H9 (cell line): ENCODE measurements around the gene ADRB1. TPM values are rescaled to one million over a fixed set of nuclear protein-coding genes. Genes with fewer than 3 reads are reported as not detected.

ENCODE experiments used
- DNase-seq: peaks from one replicate; pipeline ENCODE4 v3.0.0-alpha.2; 2017
- H2AFZ ChIP-seq: one replicate; pipeline ENCODE4 v1.6.1; 2013; ENCODE audit warnings: mild to moderate bottlenecking, low read length, control low read depth, moderate library complexity
- H2AK5ac ChIP-seq: 2 replicates; pipeline ENCODE4 v1.6.1; 2013; ENCODE audit warnings: low read length, control low read depth, mixed read lengths; ENCODE audit not compliant: insufficient read length
- H2BK120ac ChIP-seq: one replicate; pipeline ENCODE4 v1.6.1; 2013; ENCODE audit warnings: low read depth, mild to moderate bottlenecking, low read length, control low read depth, inconsistent platforms; ENCODE audit not compliant: poor library complexity, severe bottlenecking
- H2BK12ac ChIP-seq: 2 replicates; pipeline ENCODE4 v1.6.1; 2013; ENCODE audit warnings: low read length, control low read depth, mixed read lengths, low read depth; ENCODE audit not compliant: insufficient read length
- H2BK15ac ChIP-seq: 2 replicates; pipeline ENCODE4 v1.6.1; 2013; ENCODE audit warnings: low read depth, low read length, control low read depth
- H2BK20ac ChIP-seq: one replicate; pipeline ENCODE4 v1.6.1; 2013; ENCODE audit warnings: low read depth, mild to moderate bottlenecking, low read length, control low read depth, inconsistent platforms; ENCODE audit not compliant: poor library complexity, severe bottlenecking
- H2BK5ac ChIP-seq: 2 replicates; pipeline ENCODE4 v1.6.1; 2013; ENCODE audit warnings: low read length, control low read depth, mixed read lengths; ENCODE audit not compliant: insufficient read length
- H3K14ac ChIP-seq: 2 replicates; pipeline ENCODE4 v1.6.1; 2013; ENCODE audit warnings: low read length, control low read depth; ENCODE audit not compliant: insufficient read depth
- H3K18ac ChIP-seq: 2 replicates; pipeline ENCODE4 v1.6.1; 2013; ENCODE audit warnings: low read depth, mild to moderate bottlenecking, mixed read lengths, low read length, control low read depth; ENCODE audit not compliant: insufficient read length
- H3K23ac ChIP-seq: 2 replicates; pipeline ENCODE4 v1.6.1; 2013; ENCODE audit warnings: low read length, control low read depth, mixed read lengths, low read depth; ENCODE audit not compliant: insufficient read length
- H3K23me2 ChIP-seq: 2 replicates; pipeline ENCODE4 v1.6.1; 2013; ENCODE audit warnings: low read depth, mild to moderate bottlenecking, mixed read lengths, low read length, control low read depth; ENCODE audit not compliant: insufficient read length, poor library complexity, severe bottlenecking
- H3K27ac ChIP-seq: 2 replicates; pipeline ENCODE4 v1.5.1; 2013; ENCODE audit warnings: low read length, control low read depth, mixed read lengths, low read depth; ENCODE audit not compliant: insufficient read length
- H3K27me3 ChIP-seq: 2 replicates; pipeline ENCODE4 v1.6.1; 2013; ENCODE audit warnings: low read length, control low read depth, inconsistent platforms; ENCODE audit not compliant: insufficient read depth
- H3K4ac ChIP-seq: 2 replicates; pipeline ENCODE4 v1.6.1; 2013; ENCODE audit warnings: low read depth, mild to moderate bottlenecking, control low read depth, inconsistent platforms, low read length, moderate library complexity
- H3K4me1 ChIP-seq: 2 replicates; pipeline ENCODE4 v1.6.1; 2013; ENCODE audit warnings: low read length, control low read depth, inconsistent platforms; ENCODE audit not compliant: insufficient read depth
- H3K4me2 ChIP-seq: 2 replicates; pipeline ENCODE4 v1.6.1; 2013; ENCODE audit warnings: low read length, control low read depth, mixed read lengths; ENCODE audit not compliant: insufficient read length, insufficient read depth
- H3K56ac ChIP-seq: 2 replicates; pipeline ENCODE4 v1.6.1; 2013; ENCODE audit warnings: low read depth, mild to moderate bottlenecking, mixed read lengths, low read length, control low read depth; ENCODE audit not compliant: insufficient read length
- H3K79me1 ChIP-seq: 2 replicates; pipeline ENCODE4 v1.6.1; 2013; ENCODE audit warnings: low read depth, mild to moderate bottlenecking, moderate library complexity, low read length, control low read depth, inconsistent platforms; ENCODE audit not compliant: insufficient read depth, poor library complexity, severe bottlenecking
- H3K79me2 ChIP-seq: 2 replicates; pipeline ENCODE4 v1.6.1; 2013; ENCODE audit warnings: low read length, control low read depth, inconsistent platforms; ENCODE audit not compliant: insufficient read depth
- H3K9ac ChIP-seq: 2 replicates; pipeline ENCODE4 v1.6.1; 2013; ENCODE audit warnings: low read length, control low read depth, mixed read lengths; ENCODE audit not compliant: insufficient read length; ENCODE audit errors: extremely low read depth
- H3K9me3 ChIP-seq: one replicate; pipeline ENCODE4 v1.6.1; 2013; ENCODE audit warnings: low read depth, low read length, inconsistent platforms; ENCODE audit not compliant: control insufficient read depth
- H3T11ph ChIP-seq: one replicate; pipeline ENCODE4 v1.6.1; 2013; ENCODE audit warnings: mild to moderate bottlenecking, low read length, control low read depth, inconsistent platforms
- H4K20me1 ChIP-seq: one replicate; pipeline ENCODE4 v1.6.1; 2013; ENCODE audit not compliant: control insufficient read depth, insufficient read length, insufficient read depth
- H4K5ac ChIP-seq: 2 replicates; pipeline ENCODE4 v1.6.1; 2013; ENCODE audit warnings: low read depth, mild to moderate bottlenecking, mixed read lengths, low read length, control low read depth; ENCODE audit not compliant: insufficient read length
- H4K8ac ChIP-seq: replicated peaks from 2 replicates; pipeline ENCODE4 v1.6.1; 2013; ENCODE audit warnings: low read length, control low read depth, mixed read lengths, low read depth; ENCODE audit not compliant: insufficient read length
- H4K91ac ChIP-seq: 2 replicates; pipeline ENCODE4 v1.6.1; 2013; ENCODE audit warnings: low read depth, mild to moderate bottlenecking, moderate library complexity, mixed read lengths, low read length, control low read depth; ENCODE audit not compliant: insufficient read length
- H3K27ac Mint-ChIP-seq, 3 experiments: 2 replicates in 2 of 3; 3 replicates in 1 of 3; pipeline ENCODE4 v1.8.0; 2020 to 2021; ENCODE audit warnings: mixed read lengths in 3 of 3, mild to moderate bottlenecking in 1 of 3, moderate library complexity in 1 of 3
- H3K27me3 Mint-ChIP-seq: 2 replicates; pipeline ENCODE4 v1.8.0; 2021; ENCODE audit warnings: low read depth, mild to moderate bottlenecking, moderate library complexity, mixed read lengths
- H3K36me3 Mint-ChIP-seq, 3 experiments: 2 replicates in 2 of 3; 3 replicates in 1 of 3; pipeline ENCODE4 v1.8.0; 2020 to 2021; ENCODE audit warnings: low read depth in 3 of 3, mixed read lengths in 3 of 3; ENCODE audit not compliant: insufficient read depth in 1 of 3
- H3K4me1 Mint-ChIP-seq, 2 experiments: 2 replicates each; pipeline ENCODE4 v1.8.0; 2020; ENCODE audit warnings: mixed read lengths in 2 of 2
- H3K4me3 Mint-ChIP-seq, 2 experiments: 2 replicates in 1 of 2; 3 replicates in 1 of 2; pipeline ENCODE4 v1.8.0; 2020 to 2021; ENCODE audit warnings: mild to moderate bottlenecking in 2 of 2, mixed read lengths in 2 of 2, moderate library complexity in 1 of 2
- H3K9me3 Mint-ChIP-seq, 2 experiments: 2 replicates in 1 of 2; 3 replicates in 1 of 2; pipeline ENCODE4 v1.8.0; 2020; ENCODE audit warnings: mild to moderate bottlenecking in 2 of 2, mixed read lengths in 2 of 2, moderate library complexity in 1 of 2
- WGBS: extraction: QIAGEN DNeasy Blood & Tissue Kit; methylation state at CpG from one replicate; pipeline ENCODE4 v1.1.7; 2013; ENCODE audit warnings: missing lambda C conversion rate, low lambda C conversion rate, mixed read lengths; ENCODE audit not compliant: insufficient read length; ENCODE audit errors: extremely low coverage; 5-methylcytosine and 5-hydroxymethylcytosine counted together
- total RNA-seq: library from RNA; stranded (reverse); gene quantifications from 2 replicates; pipeline ENCODE4 v1.2.1, GENCODE V29; 2021
- TF ChIP-seq, protein P1 (sequence below): fragments of 200-600 bp; sonication (generic); conservative IDR thresholded peaks from 3 replicates; pipeline ENCODE4 v1.8.0; 2021; ENCODE audit warnings: antibody characterized with exemption, mild to moderate bottlenecking

ADRB1 gene
- total RNA-seq, 1 experiment from 2014 or later: 0.13 TPM

DNA sequence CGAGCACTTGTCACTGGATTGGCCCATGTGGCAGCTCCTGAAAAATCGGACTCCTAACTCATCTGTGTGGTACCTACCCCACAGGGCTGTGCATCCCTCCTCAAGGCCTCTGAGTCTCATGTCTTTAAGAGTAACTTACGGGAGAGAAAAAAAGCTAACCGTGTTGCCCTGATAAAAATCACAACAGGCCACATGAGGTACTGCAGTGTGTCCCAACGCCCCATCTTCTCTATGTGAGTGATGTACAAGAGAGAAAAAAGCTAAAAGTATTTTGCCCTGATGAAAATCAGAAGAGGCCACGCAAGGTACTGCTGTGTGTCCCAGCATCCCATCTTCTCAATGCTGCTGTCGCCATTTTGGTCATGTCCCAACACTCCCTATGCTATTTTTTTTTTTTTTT, 41.2 kb upstream of the ADRB1 start:
- Histone ChIP-seq H3K18ac (no peak overlapping the region), H3K9me3 (no peaks in the 10 kb centered on the region), H4K8ac (no peak overlapping the region), H4K91ac (no peak overlapping the region), H3K23ac (no peak overlapping the region), H3K27ac (no peak overlapping the region), H3K4ac (no peak overlapping the region), H3T11ph (no peak overlapping the region), H2BK12ac (no peak overlapping the region), H3K4me2 (no peak overlapping the region), H2BK120ac (no peak overlapping the region), H3K4me1 (no peaks in the 10 kb centered on the region), H3K56ac (no peak overlapping the region), H2AK5ac (no peak overlapping the region), H4K5ac (no peak overlapping the region), H3K14ac (no peak overlapping the region), H2BK5ac (no peak overlapping the region), H2BK15ac (no peak overlapping the region), H2AFZ (no peak overlapping the region), H3K27me3 (no peaks in the 10 kb centered on the region), H4K20me1 (no peaks in the 10 kb centered on the region), H3K23me2 (no peaks in the 10 kb centered on the region), H3K79me2 (no peaks in the 10 kb centered on the region), H3K9ac (no peak overlapping the region), H2BK20ac (no peak overlapping the region), H3K79me1 (no peaks in the 10 kb centered on the region)
- Mint-ChIP-seq H3K4me3 (no peak overlapping the region), H3K27me3 (peaks cover 10% of the 10 kb centered on the region), H3K9me3 (no peaks in the 10 kb centered on the region), H3K27ac (no peak overlapping the region), H3K4me1 (no peaks in the 10 kb centered on the region), H3K36me3 (no peaks in the 10 kb centered on the region)
- WGBS: no CpG with 5 or more reads among the region's 7 CpGs
- DNase-seq: no peak
- TF ChIP-seq, protein P1, sequence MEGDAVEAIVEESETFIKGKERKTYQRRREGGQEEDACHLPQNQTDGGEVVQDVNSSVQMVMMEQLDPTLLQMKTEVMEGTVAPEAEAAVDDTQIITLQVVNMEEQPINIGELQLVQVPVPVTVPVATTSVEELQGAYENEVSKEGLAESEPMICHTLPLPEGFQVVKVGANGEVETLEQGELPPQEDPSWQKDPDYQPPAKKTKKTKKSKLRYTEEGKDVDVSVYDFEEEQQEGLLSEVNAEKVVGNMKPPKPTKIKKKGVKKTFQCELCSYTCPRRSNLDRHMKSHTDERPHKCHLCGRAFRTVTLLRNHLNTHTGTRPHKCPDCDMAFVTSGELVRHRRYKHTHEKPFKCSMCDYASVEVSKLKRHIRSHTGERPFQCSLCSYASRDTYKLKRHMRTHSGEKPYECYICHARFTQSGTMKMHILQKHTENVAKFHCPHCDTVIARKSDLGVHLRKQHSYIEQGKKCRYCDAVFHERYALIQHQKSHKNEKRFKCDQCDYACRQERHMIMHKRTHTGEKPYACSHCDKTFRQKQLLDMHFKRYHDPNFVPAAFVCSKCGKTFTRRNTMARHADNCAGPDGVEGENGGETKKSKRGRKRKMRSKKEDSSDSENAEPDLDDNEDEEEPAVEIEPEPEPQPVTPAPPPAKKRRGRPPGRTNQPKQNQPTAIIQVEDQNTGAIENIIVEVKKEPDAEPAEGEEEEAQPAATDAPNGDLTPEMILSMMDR: peak; percentile 41
